IMR-90 (cell line): ENCODE measurements around the gene TBXAS1. TPM values are rescaled to one million over a fixed set of nuclear protein-coding genes. Genes with fewer than 3 reads are reported as not detected.

Source experiments
- ATAC-seq: fragments of 200-7000 bp; cut with Tn5 transposase; 2 replicates; pipeline ENCODE4 v1.9.1; 2020; ENCODE audit warnings: low read depth, mild to moderate bottlenecking, moderate library complexity
- BruUV-seq: library from RNA; stranded (reverse); fragments of 400-500 nt; replicated peaks from 2 replicates; lab custom pipeline; 2021; lab: Mats Ljungman, UMichigan
- CTCF ChIA-PET: fragments of 300-600 bp; formaldehyde crosslinking; extraction: SDS; loops from one replicate; lab custom pipeline; 2021; ENCODE audit warnings: antibody characterized with exemption; lab: Yijun Ruan, JAX
- POLR2A ChIA-PET: fragments of 300-600 bp; sonication (Branson Sonifier 250); formaldehyde crosslinking; loops from one replicate; lab custom pipeline; 2022; ENCODE audit warnings: antibody characterized with exemption; ENCODE audit not compliant: unreplicated experiment; lab: Charles Lee
- DNase-seq: peaks from one replicate; pipeline ENCODE4 v3.0.0; 2013
- H2AFZ ChIP-seq: replicated peaks from 2 replicates; pipeline ENCODE3; 2013; ENCODE audit warnings: low read length, mild to moderate bottlenecking; ENCODE audit not compliant: poor library complexity
- H2AK5ac ChIP-seq: 2 replicates; pipeline ENCODE4 v1.6.1; 2013; ENCODE audit warnings: low read depth, low read length, inconsistent platforms
- H2AK9ac ChIP-seq: replicated peaks from 2 replicates; pipeline ENCODE3; 2013; ENCODE audit warnings: mild to moderate bottlenecking, low read depth, low read length, moderate library complexity; ENCODE audit not compliant: poor library complexity
- H2BK120ac ChIP-seq: 2 replicates; pipeline ENCODE4 v1.6.1; 2013; ENCODE audit warnings: low read depth, low read length, inconsistent platforms
- H2BK15ac ChIP-seq: 3 replicates; pipeline ENCODE4 v1.6.1; 2013; ENCODE audit warnings: low read depth, low read length, inconsistent platforms
- H2BK20ac ChIP-seq: 2 replicates; pipeline ENCODE4 v1.6.1; 2013; ENCODE audit warnings: low read depth, mild to moderate bottlenecking, inconsistent platforms, low read length, moderate library complexity
- H2BK5ac ChIP-seq: 2 replicates; pipeline ENCODE4 v1.6.1; 2013; ENCODE audit warnings: mild to moderate bottlenecking, low read depth, low read length, inconsistent platforms; ENCODE audit not compliant: poor library complexity, severe bottlenecking
- H3K14ac ChIP-seq: replicated peaks from 2 replicates; pipeline ENCODE4 v1.6.1; 2013; ENCODE audit warnings: low read depth, low read length, inconsistent platforms
- H3K18ac ChIP-seq: 2 replicates; pipeline ENCODE4 v1.6.1; 2013; ENCODE audit warnings: low read depth, low read length, control low read depth
- H3K23ac ChIP-seq: 2 replicates; pipeline ENCODE4 v1.6.1; 2013; ENCODE audit warnings: low read depth, low read length, inconsistent platforms
- H3K27ac ChIP-seq: 2 replicates; pipeline ENCODE4 v1.5.1; 2013; ENCODE audit warnings: mild to moderate bottlenecking, control low read depth, low read length; ENCODE audit not compliant: insufficient read depth
- H3K27me3 ChIP-seq: 2 replicates; pipeline ENCODE4 v1.6.1; 2013; ENCODE audit warnings: low read length; ENCODE audit not compliant: control insufficient read depth, insufficient read depth
- H3K36me3 ChIP-seq: 2 replicates; pipeline ENCODE4 v1.6.1; 2013; ENCODE audit warnings: low read length, mixed read lengths; ENCODE audit not compliant: control insufficient read depth, insufficient read depth
- H3K4ac ChIP-seq: 2 replicates; pipeline ENCODE4 v1.6.1; 2013; ENCODE audit warnings: low read depth, low read length, inconsistent platforms
- H3K4me1 ChIP-seq: 2 replicates; pipeline ENCODE4 v1.6.1; 2013; ENCODE audit warnings: low read length, mixed read lengths; ENCODE audit not compliant: control insufficient read depth, insufficient read depth
- H3K4me2 ChIP-seq: 2 replicates; pipeline ENCODE4 v1.6.1; 2013; ENCODE audit warnings: low read depth, mild to moderate bottlenecking, control low read depth, low read length, moderate library complexity
- H3K4me3 ChIP-seq: 2 replicates; pipeline ENCODE4 v1.5.1; 2013; ENCODE audit warnings: low read depth, mild to moderate bottlenecking, control low read depth, low read length, moderate library complexity; ENCODE audit not compliant: insufficient read depth
- H3K56ac ChIP-seq: 2 replicates; pipeline ENCODE4 v1.6.1; 2013; ENCODE audit warnings: low read length, inconsistent platforms; ENCODE audit not compliant: insufficient read depth; ENCODE audit errors: extremely low read depth
- H3K79me1 ChIP-seq, 2 experiments: 2 replicates each; pipeline ENCODE4 v1.6.1; 2013; ENCODE audit warnings: low read length in 2 of 2, inconsistent platforms in 1 of 2, low read depth in 1 of 2
- H3K9ac ChIP-seq: 2 replicates; pipeline ENCODE4 v1.6.1; 2013; ENCODE audit warnings: low read depth, low read length, control low read depth
- H3K9me1 ChIP-seq: 2 replicates; pipeline ENCODE4 v1.6.1; 2013; ENCODE audit warnings: low read length, inconsistent platforms; ENCODE audit not compliant: insufficient read depth
- H3K9me3 ChIP-seq: 2 replicates; pipeline ENCODE4 v1.6.1; 2013; ENCODE audit warnings: low read length; ENCODE audit not compliant: control insufficient read depth, insufficient read depth
- H4K20me1 ChIP-seq: 2 replicates; pipeline ENCODE4 v1.6.1; 2013; ENCODE audit warnings: low read length, inconsistent platforms; ENCODE audit not compliant: insufficient read depth
- H4K5ac ChIP-seq: 2 replicates; pipeline ENCODE4 v1.6.1; 2013; ENCODE audit warnings: mild to moderate bottlenecking, low read depth, low read length, control low read depth
- H4K8ac ChIP-seq, 2 experiments: 2 replicates each; pipeline ENCODE4 v1.6.1; 2013; ENCODE audit warnings: low read depth in 2 of 2, low read length in 2 of 2, control low read depth in 1 of 2, inconsistent platforms in 1 of 2
- H4K91ac ChIP-seq: 2 replicates; pipeline ENCODE4 v1.6.1; 2013; ENCODE audit warnings: low read depth, low read length, inconsistent platforms; ENCODE audit not compliant: insufficient read depth
- BHLHE40 ChIP-seq: fragments of 150-350 bp; IDR thresholded peaks from 2 replicates; pipeline ENCODE4 v1.6.1; 2016; ENCODE audit warnings: mild to moderate bottlenecking, low read depth, low read length
- CEBPB ChIP-seq: IDR thresholded peaks from 2 replicates; pipeline ENCODE4 v1.6.1; 2012; ENCODE audit warnings: low read depth, low read length, improper control_type of control experiment
- CHD1 ChIP-seq: IDR thresholded peaks from 2 replicates; pipeline ENCODE4 v1.6.1; 2012; ENCODE audit warnings: low read depth, low read length, improper control_type of control experiment
- CTCF ChIP-seq: conservative IDR thresholded peaks from 2 replicates; pipeline ENCODE4 v1.5.1; 2012; ENCODE audit warnings: mild to moderate bottlenecking, low read depth, low read length, improper control_type of control experiment
- ELK1 ChIP-seq: fragments of 150-350 bp; IDR thresholded peaks from 2 replicates; pipeline ENCODE4 v1.6.1; 2016; ENCODE audit warnings: low read depth, mild to moderate bottlenecking, low read length, moderate library complexity, borderline replicate concordance
- FOS ChIP-seq: fragments of 150-350 bp; IDR thresholded peaks from 2 replicates; pipeline ENCODE4 v1.6.1; 2016; ENCODE audit warnings: low read depth, low read length
- MAFK ChIP-seq: IDR thresholded peaks from 2 replicates; pipeline ENCODE4 v1.6.1; 2012; ENCODE audit warnings: low read depth, low read length, improper control_type of control experiment
- MAZ ChIP-seq: IDR thresholded peaks from 2 replicates; pipeline ENCODE4 v1.6.1; 2012; ENCODE audit warnings: low read depth, mild to moderate bottlenecking, low read length, improper control_type of control experiment, moderate library complexity, borderline replicate concordance
- MXI1 ChIP-seq: IDR thresholded peaks from 2 replicates; pipeline ENCODE4 v1.6.1; 2012; ENCODE audit warnings: low read depth, mild to moderate bottlenecking, low read length, moderate library complexity, borderline replicate concordance
- NFE2L2 ChIP-seq: fragments of 150-350 bp; IDR thresholded peaks from 2 replicates; pipeline ENCODE4 v1.6.1; 2016; ENCODE audit warnings: low read depth, mild to moderate bottlenecking, low read length
- POLR2A ChIP-seq: IDR thresholded peaks from 2 replicates; pipeline ENCODE4 v1.6.1; 2012; ENCODE audit warnings: mild to moderate bottlenecking, low read depth, low read length
- RAD21 ChIP-seq: IDR thresholded peaks from 2 replicates; pipeline ENCODE4 v1.6.1; 2012; ENCODE audit warnings: low read length, improper control_type of control experiment
- RCOR1 ChIP-seq: IDR thresholded peaks from 2 replicates; pipeline ENCODE4 v1.6.1; 2012; ENCODE audit warnings: mild to moderate bottlenecking, low read length, improper control_type of control experiment; ENCODE audit not compliant: insufficient replicate concordance
- RFX5 ChIP-seq: IDR thresholded peaks from 2 replicates; pipeline ENCODE4 v1.8.0; 2012; ENCODE audit warnings: low read depth, mild to moderate bottlenecking, low read length, moderate library complexity
- SMC3 ChIP-seq: fragments of 150-350 bp; IDR thresholded peaks from 2 replicates; pipeline ENCODE4 v1.6.1; 2016; ENCODE audit warnings: low read depth, mild to moderate bottlenecking, antibody characterized with exemption, low read length, moderate library complexity
- USF2 ChIP-seq: fragments of 150-350 bp; IDR thresholded peaks from 2 replicates; pipeline ENCODE4 v1.6.1; 2017; ENCODE audit warnings: mild to moderate bottlenecking, antibody characterized with exemption, low read length, low read depth
- WGBS, 2 experiments: methylation state at CpG; one replicate each; pipeline versions ENCODE4 v1.1.5 to v1.1.7; 2013; ENCODE audit warnings: missing lambda C conversion rate in 2 of 2; ENCODE audit not compliant: insufficient read length in 1 of 2; ENCODE audit errors: extremely low coverage in 2 of 2; 5-methylcytosine and 5-hydroxymethylcytosine counted together
- dilution Hi-C: fragments of 300-500 bp; cut with HindIII; formaldehyde crosslinking; loops from one replicate; pipeline ENCODE4 v1.14.3; 2018; ENCODE audit warnings: low sequenced_read_pairs; ENCODE audit not compliant: unreplicated experiment
- in situ Hi-C: fragments of 300-500 bp; cut with MboI; formaldehyde crosslinking; loops from 3 replicates; pipeline ENCODE4 v1.14.3; 2019; ENCODE audit warnings: low sequenced_read_pairs, inconsistent platforms, mixed read lengths
- intact Hi-C: fragments of 100-400 bp; cut with micrococcal nuclease; formaldehyde crosslinking; loops from 2 replicates; pipeline ENCODE4 v1.10.0; 2022
- polyA plus RNA-seq, 3 experiments: library from polyadenylated mRNA; depleted of rRNA; stranded (reverse); fragments of >200 nt; gene quantifications; 2 replicates each; pipeline ENCODE4 v1.2.3, GENCODE V29; 2012; ENCODE audit warnings: low replicate concordance in 1 of 3
- total RNA-seq: library from RNA; depleted of rRNA; stranded (reverse); fragments of >200 nt; gene quantifications from 2 replicates; pipeline ENCODE4 v1.2.3, GENCODE V29; 2012

TBXAS1 gene
- total and polyA plus RNA-seq, 2 of the 4 experiments (the other 2 are of a cell fraction), result 5.9 to 10.8 TPM

GRCh38 chr7:139867847-139868246, 38.8 kb downstream of the TBXAS1 start:
- ATAC-seq (no peak), DNase-seq (no peak)
- Histone ChIP-seq H3K9me3 (peaks cover 6% of the 10 kb centered on the region), H2AFZ (no peak overlapping the region), H3K4me1 (peaks cover 13% of the 10 kb centered on the region), H3K79me1 (peaks cover 0 to 3% of the 10 kb centered on the region in 2 experiments; a peak in 1 of 4 replicates), H4K20me1 (no peaks in the 10 kb centered on the region), H3K9me1 (peaks cover 4% of the 10 kb centered on the region; the same call in 1 of the 2 replicates), H3K23ac (no peak overlapping the region), H3K27me3 (no peaks in the 10 kb centered on the region), H2BK120ac (no peak overlapping the region), H3K18ac (no peak overlapping the region), H3K4me2 (no peak overlapping the region), H2BK15ac (no peak overlapping the region), H2AK9ac (no peak overlapping the region), H2BK5ac (no peak overlapping the region), H3K56ac (no peak overlapping the region), H2AK5ac (no peak overlapping the region), H3K27ac (no peak overlapping the region), H3K4me3 (no peak overlapping the region), H4K91ac (no peak overlapping the region), H4K8ac (no peak overlapping the region), H3K4ac (no peak overlapping the region), H4K5ac (no peak overlapping the region), H3K14ac (no peak overlapping the region), H3K9ac (no peak overlapping the region), H3K36me3 (no peaks in the 10 kb centered on the region; the same call in 1 of the 2 replicates), H2BK20ac (no peak overlapping the region)
- no TSS peak for BruUV-seq
- in situ Hi-C loops, result no loop called here
- dilution Hi-C loops, result no loop called here
- ChIA-PET POLR2A (no interaction called here), CTCF (no interaction called here)
- intact Hi-C loops, result no loop called here
- no peak for TF ChIP-seq USF2
- no peak for TF ChIP-seq CEBPB
- TF ChIP-seq MXI1, result no peak
- TF ChIP-seq RFX5, result no peak
- TF ChIP-seq CHD1, result no peak
- TF ChIP-seq POLR2A, result no peak
- no peak for TF ChIP-seq CTCF
- TF ChIP-seq MAZ, result no peak
- TF ChIP-seq RAD21, result no peak
- no peak for TF ChIP-seq RCOR1
- TF ChIP-seq SMC3, result no peak
- no peak for TF ChIP-seq NFE2L2
- TF ChIP-seq BHLHE40, result no peak
- TF ChIP-seq MAFK, result no peak
- TF ChIP-seq ELK1, result no peak
- no peak for TF ChIP-seq FOS
- WGBS, 2 experiments, result 100% methylated on average over 2 of the region's 8 CpGs; no CpG with 5 or more reads in 1 of the 2 experiments
